Colonic mucosa (tissue), 4 donors: ENCODE measurements around the gene NCAM2. TPM values are rescaled to one million over a fixed set of nuclear protein-coding genes. Genes with fewer than 3 reads are reported as not detected.

ENCODE experiments used
- DNase-seq: peaks from one replicate; pipeline ENCODE4 v3.0.0-alpha.2; 2020
- H3K27ac ChIP-seq: fragments of 200-600 bp; one replicate; pipeline ENCODE4 v1.8.0; 2021
- H3K27me3 ChIP-seq: fragments of 200-600 bp; one replicate; pipeline ENCODE4 v1.8.0; 2021
- H3K36me3 ChIP-seq: fragments of 200-600 bp; one replicate; pipeline ENCODE4 v1.8.0; 2021
- H3K4me1 ChIP-seq: fragments of 200-600 bp; one replicate; pipeline ENCODE4 v1.8.0; 2021; ENCODE audit warnings: mild to moderate bottlenecking
- H3K4me3 ChIP-seq: fragments of 200-600 bp; one replicate; pipeline ENCODE4 v1.8.0; 2021
- H3K9ac ChIP-seq, 2 donors: one replicate each; pipeline ENCODE4 v1.7.0; 2013; ENCODE audit warnings: control low read depth in 2 of 2, low read depth in 2 of 2, low read length in 2 of 2
- H3K9me3 ChIP-seq: fragments of 200-600 bp; one replicate; pipeline ENCODE4 v1.8.0; 2021
- CTCF ChIP-seq: fragments of 200-600 bp; IDR thresholded peaks from one replicate; pipeline ENCODE4 v1.8.0; 2022; ENCODE audit warnings: antibody characterized with exemption, mild to moderate bottlenecking
- intact Hi-C: fragments of 100-400 bp; cut with DNase I; formaldehyde crosslinking; loops from one replicate; pipeline ENCODE4 v1.14.1; 2022
- total RNA-seq, 2 donors: library from RNA; stranded (reverse); fragmentation: NEBNext Ultra II Directional in 1 of 2; extraction: Animal tissue kit (Norgen Biotek cat#: 25700) in 1 of 2; gene quantifications; one replicate each; pipeline ENCODE4 v1.2.1, GENCODE V29; 2021
- donor health status: healthy.
- donor health status: DM: no; HTN: no; CAD: no.
- donor health status: DM: no; HTN: no; CAD: no.

The NCAM2 gene
- total RNA-seq, 2 donors from 2014 or later = 0.52 to 2.8 TPM

- H3K9me3 ChIP-seq = no peaks in the 10 kb centered on the region
- H3K4me1 ChIP-seq = no peaks in the 10 kb centered on the region
- no peak overlapping the region for H3K27ac ChIP-seq
- no peaks in the 10 kb centered on the region for H3K36me3 ChIP-seq
- H3K9ac ChIP-seq = no peak overlapping the region
- no peak for DNase-seq
- no peak for TF ChIP-seq CTCF
- H3K4me3 ChIP-seq = no peak overlapping the region
- intact Hi-C loops = no loop called here
- H3K27me3 ChIP-seq = no peaks in the 10 kb centered on the region
Observed at GRCh38 chr21:21341041-21341440, 342.8 kb downstream of the NCAM2 start.

- no peak for TF ChIP-seq CTCF
- Histone ChIP-seq H3K4me3 (no peak overlapping the region), H3K27ac (no peak overlapping the region), H3K9me3 (no peaks in the 10 kb centered on the region), H3K9ac (no peak overlapping the region), H3K4me1 (no peaks in the 10 kb centered on the region), H3K27me3 (no peaks in the 10 kb centered on the region), H3K36me3 (no peaks in the 10 kb centered on the region)
- intact Hi-C loops = no loop called here
- no peak for DNase-seq
Observed at GRCh38 chr21:21345296-21345695, 347.1 kb downstream of the NCAM2 start.

- H3K9ac ChIP-seq = no peak overlapping the region
- no peaks in the 10 kb centered on the region for H3K4me1 ChIP-seq
- no peak for TF ChIP-seq CTCF
- no peak overlapping the region for H3K27ac ChIP-seq
- H3K36me3 ChIP-seq = no peaks in the 10 kb centered on the region
- no peak overlapping the region for H3K4me3 ChIP-seq
- no peak for DNase-seq
- no peaks in the 10 kb centered on the region for H3K9me3 ChIP-seq
- H3K27me3 ChIP-seq = no peaks in the 10 kb centered on the region
- intact Hi-C loops = no loop called here
Observed at GRCh38 chr21:21345872-21346271, 347.7 kb downstream of the NCAM2 start.

GRCh38 chr21:21366277-21366676, 368.1 kb downstream of the NCAM2 start:
- Histone ChIP-seq H3K4me1 (no peaks in the 10 kb centered on the region), H3K27me3 (no peaks in the 10 kb centered on the region), H3K9ac (no peak overlapping the region), H3K4me3 (no peak overlapping the region), H3K9me3 (no peaks in the 10 kb centered on the region), H3K36me3 (no peaks in the 10 kb centered on the region), H3K27ac (no peak overlapping the region)
- intact Hi-C loops = no loop called here
- no peak for DNase-seq
- no peak for TF ChIP-seq CTCF

GRCh38 chr21:21367583-21367982, 369.4 kb downstream of the NCAM2 start:
- no peak overlapping the region for H3K9ac ChIP-seq

More at GRCh38 chr21:21367583-21367982, 369.4 kb downstream of the NCAM2 start:
- Histone ChIP-seq H3K27ac (no peak overlapping the region), H3K4me1 (no peaks in the 10 kb centered on the region), H3K36me3 (no peaks in the 10 kb centered on the region), H3K9me3 (no peaks in the 10 kb centered on the region), H3K4me3 (no peak overlapping the region), H3K27me3 (no peaks in the 10 kb centered on the region)
- intact Hi-C loops = no loop called here
- DNase-seq = no peak
- no peak for TF ChIP-seq CTCF
